Inflammatory macrophage treated with lipopolysaccharide for 1 hour (primary cell): ENCODE measurements around the gene ANK3.

Source experiments
- DNase-seq, 2 donors: peaks; one replicate each; pipeline ENCODE4 v3.0.0-alpha.2; 2020 to 2022

Gene ANK3

DNA sequence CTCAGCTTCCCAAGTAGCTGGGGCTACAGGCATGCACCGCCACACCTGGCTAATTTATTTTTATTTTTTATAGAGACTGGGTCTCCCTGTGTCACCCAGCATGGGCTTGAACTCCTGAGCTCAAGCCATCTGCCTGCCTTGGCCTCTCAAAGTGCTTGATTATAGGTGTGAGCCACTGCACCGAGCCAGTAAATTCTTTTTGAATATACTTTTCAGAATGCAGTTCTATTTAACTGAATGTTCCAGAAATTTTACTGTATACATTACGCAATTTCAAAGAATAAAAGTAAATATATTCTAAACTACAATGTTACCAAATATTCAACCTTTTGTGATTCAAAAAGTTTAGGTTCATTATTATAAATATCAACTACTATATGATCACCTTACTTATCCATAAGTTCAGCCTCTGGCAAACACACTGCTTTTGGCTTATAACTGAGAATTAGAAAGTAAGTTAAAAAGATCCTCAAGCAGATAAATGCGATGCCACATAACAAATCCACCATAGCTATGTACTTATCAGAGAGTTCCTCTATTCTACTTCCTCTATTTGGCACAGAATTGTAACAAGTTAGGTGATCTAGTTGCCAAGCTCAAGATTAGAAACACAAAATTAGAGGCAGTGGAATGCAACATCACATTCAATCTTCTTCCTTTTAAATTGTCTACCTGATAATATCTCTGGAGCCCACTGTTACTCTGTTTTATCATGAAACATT is 118.2 kb downstream of the ANK3 start:
- peak; percentile 16 to 44 for DNase-seq

DNA sequence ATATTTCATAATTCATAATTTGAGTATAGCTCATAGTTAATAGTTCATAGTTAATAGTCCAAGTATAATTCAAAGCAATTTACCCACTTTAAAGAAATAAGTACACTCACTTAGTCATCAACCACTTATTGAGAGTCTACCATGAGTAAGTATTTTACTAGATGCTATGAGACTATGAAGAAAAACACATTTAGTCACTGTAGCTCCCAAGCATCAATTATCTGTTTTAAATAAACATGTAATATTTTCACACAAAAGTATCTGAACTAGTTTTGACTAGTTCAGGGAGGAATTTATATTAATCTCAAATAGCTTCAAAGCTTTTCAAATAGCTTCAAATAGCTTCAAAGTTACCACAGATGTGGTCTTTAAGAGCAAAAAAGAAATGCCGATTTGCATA is 119.2 kb downstream of the ANK3 start:
- DNase-seq = no peak

DNA sequence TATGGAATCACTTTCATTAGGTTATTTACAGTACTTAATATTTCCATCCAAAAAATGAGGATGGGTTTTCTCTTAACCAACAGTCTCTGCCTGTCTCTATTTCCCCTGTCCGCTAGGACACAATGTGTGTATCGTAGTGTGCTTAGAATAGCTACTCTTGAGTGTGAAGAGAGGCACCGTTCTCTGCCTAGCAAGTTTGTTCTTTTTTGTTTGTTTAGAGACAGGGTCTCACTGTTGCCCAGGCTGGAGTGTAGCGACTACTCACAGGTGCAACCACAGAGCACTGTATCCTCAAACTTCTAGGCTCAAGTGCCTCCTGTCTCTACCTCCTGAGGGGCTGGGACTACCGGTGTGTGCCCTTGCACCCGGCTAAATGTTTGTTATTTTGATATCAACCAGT is 121.9 kb downstream of the ANK3 start:
- no peak for DNase-seq

DNA sequence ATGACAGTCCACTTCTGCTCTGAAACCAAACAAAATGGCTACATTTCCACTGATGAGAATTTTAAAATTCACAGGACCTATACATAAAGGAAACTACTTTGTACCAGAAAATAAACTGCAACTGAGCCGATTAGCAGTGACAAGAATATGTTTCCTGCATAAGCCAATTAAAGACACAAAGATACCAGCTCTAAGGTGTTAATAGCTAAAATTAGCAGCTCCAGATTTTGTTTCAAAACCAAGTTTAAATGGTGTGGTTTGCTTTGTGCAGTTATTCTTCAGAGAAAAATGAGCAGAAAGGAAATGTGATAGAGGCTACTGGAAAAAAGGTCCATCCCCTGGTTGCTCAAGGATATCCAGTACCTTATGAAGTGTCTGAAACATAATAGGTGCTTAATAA is 123.2 kb downstream of the ANK3 start:
- DNase-seq = no peak

DNA sequence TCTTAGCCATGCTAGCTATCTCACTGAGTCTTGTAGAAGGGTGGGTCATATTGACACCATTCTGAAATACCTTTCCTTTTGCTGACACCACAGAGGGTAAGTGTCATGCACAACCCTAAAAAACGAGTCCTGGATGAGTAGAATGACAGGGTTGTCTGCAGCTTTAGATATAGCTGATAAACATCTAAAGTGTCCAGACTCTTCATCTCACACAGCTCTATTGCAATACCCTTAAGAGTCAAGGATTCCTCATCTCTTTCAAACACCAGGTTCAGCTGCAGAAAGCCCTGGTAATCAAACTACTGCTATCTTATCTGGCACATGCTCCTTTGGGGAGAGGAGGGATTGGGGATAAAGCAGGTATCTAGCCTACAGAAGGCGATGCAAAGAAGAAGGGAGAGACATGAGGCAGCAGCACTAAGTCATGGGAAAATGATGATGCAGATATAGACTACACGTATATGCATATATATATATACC is 127.0 kb downstream of the ANK3 start:
- no peak for DNase-seq

DNA sequence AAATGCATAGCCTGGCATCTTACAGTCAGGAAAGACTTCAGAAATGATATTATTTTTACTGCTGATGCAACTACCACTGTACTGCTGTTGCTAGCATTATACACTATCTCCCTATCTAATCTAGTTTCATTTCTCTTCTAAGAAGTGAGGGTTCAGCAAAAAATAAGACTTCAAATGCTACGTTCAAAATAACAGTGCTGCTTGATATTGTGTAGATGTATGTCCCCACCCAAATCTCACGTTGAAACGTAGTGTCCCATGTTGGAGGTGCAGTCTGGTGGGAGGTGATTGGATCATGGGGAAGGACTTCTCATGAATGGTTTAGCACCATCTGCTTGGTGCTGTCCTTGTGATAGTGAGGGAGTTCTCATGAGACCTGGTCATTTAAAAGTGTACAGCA is 129.4 kb downstream of the ANK3 start:
- DNase-seq = no peak

DNA sequence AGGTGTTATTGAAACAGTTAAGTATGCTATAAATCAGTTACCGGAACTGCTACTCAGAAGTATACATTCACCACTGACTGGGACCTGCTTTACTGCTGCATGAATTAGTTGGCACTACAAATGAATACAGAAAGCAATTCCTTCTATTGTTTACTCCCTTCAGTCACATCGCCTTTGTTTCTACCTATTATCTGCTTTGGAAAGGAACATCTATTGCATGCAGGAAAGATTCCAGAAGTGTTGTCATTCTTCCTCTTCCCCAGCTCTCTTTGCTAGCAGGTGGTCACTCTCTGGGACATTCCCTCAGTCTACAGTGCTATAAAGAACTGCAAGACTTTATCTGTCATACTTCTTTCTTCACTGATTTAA is 131.3 kb downstream of the ANK3 start:
- no peak for DNase-seq

DNA sequence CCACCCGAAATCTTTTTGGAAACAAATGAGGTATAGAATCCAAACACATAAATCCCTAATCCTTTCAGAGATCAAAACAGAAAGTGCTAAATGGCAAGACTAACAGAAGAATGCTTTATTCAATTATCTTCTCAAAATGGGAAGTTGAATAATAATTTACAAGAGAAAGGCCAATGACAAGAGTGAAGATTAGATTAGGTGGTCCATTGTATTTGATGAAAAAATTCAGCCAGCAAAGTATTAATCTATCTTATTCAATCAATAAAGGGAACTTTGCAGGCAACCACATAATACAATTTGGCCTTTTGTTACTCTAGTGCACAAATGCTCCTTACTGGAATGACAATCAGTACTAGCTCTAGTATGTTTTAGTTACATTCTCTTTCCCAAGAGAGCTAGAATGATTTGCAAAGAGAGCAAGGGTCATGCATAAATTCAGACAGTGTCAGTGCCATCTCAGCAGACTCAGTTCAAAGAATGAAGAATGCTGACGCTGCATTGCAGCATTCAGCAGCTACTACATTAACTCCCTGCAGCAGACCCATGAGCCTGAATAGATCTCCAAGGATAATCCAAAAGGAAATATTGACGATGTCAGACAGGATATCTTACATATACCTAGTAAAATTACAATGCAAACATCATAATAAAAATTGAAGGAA is 131.8 kb downstream of the ANK3 start:
- DNase-seq = no peak

DNA sequence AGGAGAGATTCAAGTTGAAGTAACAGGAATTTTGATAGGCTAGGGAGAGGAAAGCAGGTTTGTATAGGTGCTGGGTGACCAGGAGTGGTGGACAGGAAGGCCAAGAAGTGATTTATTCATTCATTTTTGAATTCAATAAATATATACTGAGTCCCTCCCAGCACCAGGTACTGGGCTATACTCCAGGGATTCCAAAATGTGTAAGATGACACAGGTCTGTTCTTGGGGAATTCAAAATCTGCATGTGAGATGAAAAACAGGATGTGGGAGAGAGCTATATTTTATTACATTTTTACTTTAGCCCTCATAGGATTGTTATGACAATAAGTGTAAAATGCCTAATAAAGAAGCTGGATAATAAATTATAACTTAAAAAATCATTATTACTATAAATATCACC is 134.9 kb downstream of the ANK3 start:
- no peak for DNase-seq

DNA sequence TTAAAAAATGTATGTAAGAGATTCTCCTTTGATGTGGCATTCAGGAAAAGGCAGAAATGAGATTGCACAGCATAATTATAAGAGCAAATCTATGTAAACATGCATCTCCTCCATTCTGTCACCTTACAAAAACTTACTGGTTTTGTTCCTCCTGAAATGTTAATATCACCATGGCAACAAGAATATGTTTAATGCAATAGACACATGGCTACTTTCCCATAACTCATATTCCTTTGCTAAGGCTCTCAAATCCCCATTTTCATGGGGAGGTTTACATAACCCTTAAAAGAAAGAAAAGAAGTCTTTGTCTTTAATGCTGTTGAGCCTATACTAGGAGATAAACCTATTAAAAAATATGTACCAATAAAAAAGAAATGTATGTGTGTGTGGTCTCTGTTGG is 136.2 kb downstream of the ANK3 start:
- no peak for DNase-seq

DNA sequence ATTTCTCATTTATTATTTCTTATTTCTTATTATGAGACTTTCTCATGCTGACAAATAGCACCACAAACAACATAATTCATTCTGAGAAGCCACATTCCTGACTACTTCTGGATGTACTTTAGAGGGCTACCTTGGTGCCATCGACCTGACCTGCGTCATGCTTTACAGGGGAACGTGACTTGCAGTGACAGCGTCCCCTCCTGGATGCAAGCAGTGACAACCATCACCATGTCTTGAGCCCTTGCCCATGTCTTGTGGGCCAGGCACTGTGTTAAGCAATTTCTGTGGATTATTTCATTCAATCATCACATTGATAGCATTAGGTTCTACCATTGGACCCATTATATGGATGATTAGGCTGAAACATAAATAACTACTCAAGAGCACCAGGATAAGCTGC is 137.0 kb downstream of the ANK3 start:
- DNase-seq = no peak

DNA sequence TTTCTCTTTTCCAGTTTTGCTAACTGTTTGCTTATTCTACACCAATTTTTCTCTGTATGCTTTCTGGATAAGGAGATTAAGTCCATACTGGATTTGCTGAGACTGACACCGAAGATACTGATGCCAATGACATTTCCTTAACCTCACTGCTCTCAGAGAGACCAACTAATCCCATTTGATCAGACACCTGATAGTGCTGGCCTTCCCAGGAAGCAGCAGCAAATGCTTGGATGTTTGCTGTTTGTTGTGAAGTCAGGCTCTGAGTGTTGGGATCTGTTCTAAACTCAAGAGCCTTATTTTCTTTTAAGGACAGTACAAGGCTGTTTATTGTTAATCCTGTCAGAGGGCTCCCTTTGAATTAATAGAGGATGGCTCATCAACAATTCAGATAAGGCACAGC is 143.3 kb downstream of the ANK3 start:
- DNase-seq = no peak

DNA sequence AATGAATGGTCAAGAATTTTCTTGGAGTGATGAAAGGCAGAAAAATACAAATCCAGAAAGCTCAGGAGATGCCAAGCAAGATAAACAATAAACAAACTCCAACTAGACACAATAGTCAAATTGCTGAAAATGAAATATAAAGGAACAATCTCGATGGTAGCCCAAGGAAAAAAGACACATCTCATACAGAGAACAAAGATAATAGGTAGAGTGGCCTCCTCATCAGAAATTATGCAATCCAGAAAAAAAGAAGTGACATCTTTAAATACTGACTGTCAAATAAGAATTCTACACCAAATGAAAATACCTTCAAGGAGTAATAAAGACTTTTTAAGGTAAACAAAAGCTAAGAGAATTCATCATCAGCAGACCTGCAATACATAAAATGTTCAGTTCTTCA is 150.4 kb downstream of the ANK3 start:
- no peak for DNase-seq

DNA sequence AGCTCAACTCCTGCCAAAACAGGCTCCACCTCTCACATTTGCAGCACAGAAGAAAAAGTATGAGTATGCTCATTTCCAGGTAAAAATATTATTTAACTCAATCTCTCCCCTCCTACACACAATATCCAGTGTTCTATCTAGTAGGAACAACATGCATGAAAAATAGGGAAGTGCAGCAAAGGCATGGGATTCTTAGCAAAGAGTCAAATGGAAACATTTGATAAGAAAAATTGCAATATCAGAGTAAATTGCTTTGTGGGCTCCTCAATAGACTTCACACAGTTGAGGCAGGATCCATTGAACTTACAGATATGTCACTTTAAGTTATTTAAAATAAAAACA is 150.9 kb downstream of the ANK3 start:
- DNase-seq = peak in 1 of 2 donors; percentile 17

DNA sequence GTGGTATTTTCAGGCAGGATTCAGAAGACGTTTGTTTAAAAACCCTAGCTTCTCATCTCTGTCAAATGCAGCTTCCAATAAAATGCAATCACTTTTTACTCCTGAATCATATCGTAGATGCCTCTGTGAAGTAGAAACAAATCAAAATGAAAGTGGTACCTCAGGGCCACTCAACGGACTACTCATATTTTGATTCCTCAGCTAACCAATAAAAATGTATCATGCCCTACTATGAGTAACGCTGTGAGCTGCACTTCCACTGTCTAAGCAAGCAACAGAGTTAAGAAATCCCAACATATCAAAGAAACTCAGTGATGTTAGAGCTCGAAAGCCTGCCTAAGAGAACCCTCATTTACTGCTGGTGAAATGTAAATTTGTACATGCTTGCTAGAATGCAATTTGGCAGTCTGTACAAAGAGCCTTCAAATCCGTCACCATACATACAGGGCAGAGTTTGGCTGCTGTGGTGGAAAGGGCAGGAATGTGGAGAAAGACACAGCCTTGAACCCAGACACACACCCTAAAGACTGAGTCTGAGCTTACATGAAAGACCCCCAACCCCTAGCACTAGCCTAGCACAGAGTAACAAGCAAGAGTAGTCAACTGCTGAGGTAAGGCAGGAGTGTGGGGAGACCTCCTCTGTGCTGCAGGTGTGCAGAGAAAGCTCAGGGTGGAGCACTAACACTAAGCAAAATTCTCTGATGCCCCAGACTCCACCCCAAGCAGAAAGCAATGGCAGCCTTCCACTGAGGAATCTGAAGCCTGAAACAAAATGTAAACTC is 151.5 kb downstream of the ANK3 start:
- peak in 1 of 2 donors; percentile 19 for DNase-seq

DNA sequence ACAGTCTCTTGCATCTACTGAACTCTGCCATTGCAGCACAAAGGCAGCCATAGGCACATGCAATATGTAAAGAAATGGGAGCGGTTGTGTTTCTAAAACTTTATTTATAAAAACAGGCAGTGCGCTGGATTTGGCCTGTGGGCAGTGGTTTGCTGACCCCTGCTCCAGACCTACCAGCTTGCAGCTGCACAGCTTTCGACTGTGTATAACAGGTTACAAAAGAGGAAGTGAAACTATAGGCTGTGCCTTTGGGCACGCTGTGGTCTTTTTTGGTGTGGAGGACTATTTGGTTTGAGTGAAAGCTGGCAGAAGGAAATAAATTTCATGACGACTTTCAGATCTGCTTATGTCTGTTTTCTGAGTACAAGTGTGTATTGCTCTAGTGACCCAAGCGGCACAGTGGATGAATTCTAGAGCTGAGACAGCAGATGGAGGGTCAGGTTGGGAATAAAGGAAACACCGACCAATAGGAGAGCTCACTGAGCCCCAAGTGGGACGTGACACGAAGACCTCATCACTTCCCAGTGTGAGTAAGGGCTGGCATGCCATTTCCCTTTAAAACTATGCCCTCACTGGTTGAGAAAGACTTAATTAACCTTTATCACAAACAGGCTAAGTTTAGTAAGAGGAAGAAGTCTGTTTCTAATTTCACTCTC is 152.7 kb downstream of the ANK3 start:
- DNase-seq = peak; percentile 79 to 90

DNA sequence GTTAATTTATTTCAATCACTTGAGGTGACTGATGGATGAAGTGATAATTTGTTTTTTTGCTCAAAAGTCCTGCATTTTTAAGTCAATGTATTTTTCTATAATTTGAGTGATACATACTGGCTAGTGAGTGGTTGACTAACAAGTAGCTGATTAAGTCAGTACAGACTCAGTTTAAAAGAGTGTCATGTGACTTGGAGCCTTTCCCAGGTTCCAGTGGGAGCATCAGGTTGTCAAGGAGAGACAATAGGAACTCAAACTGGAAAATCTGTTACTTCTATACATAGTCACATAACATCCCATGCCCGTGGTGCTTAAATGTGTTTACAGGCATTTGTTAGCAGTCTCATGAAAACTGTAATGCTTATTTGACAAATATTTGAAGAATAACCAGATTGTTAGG is 154.7 kb downstream of the ANK3 start:
- DNase-seq = no peak

DNA sequence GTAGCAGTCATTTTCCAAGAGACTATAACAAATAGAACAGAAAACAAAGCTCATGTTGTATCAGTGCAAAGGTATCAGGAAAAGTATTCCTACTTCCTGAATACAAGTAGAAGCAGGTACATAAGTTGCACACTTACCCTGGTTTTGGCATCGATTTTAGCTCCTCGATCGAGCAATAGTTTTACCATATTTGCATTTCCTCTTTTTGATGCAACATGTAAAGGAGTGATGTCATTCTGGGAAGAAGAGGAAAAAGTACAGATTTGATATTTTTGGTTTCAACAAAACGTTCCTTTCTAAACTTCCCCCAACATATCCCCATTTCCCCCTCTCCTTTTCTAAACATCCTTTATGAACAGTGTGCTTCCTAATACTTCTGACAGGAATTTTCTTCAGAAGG is 155.1 kb downstream of the ANK3 start:
- peak; percentile 61 to 65 for DNase-seq

DNA sequence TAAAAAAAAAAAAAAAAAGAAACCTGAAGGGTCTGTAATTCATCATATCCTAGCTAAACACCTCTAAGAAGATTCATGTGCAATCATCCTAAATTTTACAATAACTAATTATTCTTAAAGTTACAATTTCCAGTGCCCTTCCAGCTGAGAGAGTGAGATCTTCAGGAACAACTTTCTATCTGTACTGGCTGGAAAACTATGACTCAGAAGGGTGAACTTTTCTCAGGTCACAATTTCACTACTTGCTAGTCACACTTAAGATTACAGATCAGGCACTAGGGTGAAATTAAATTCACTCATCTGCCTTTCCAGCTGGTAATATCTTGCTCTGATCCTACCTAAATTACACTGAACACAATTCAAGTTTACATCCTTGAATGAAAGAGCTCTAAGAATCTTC is 158.8 kb downstream of the ANK3 start:
- DNase-seq = no peak

DNA sequence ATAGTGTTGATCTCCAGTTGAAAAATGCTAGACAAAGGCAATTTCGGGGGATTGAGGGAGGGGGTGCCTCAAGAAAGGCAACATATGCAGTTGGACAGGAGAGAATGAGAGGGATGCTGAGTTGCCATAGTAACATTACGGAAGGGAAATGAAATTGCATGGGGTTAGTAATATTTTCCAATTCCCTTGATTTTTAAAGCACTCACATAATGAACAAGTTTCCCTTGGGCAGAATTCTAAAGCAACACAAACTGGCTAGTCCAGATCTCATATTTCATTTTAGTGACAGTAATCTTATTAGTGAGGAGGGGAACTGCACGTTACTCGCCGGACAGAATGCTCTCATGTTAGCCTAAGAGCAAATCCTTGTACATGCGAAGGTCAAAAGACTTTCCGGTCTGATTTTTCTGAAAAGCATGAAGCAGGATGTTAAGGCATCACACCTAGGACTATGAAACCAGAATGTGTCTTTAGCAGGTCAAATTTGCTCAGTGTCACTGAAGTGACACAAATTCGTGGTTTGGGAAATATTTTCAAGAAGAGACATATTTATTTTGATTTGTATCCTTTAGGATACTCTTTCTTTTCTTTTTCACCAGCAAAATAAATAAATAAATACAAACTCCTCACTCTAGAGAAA is 165.5 kb downstream of the ANK3 start:
- no peak for DNase-seq

DNA sequence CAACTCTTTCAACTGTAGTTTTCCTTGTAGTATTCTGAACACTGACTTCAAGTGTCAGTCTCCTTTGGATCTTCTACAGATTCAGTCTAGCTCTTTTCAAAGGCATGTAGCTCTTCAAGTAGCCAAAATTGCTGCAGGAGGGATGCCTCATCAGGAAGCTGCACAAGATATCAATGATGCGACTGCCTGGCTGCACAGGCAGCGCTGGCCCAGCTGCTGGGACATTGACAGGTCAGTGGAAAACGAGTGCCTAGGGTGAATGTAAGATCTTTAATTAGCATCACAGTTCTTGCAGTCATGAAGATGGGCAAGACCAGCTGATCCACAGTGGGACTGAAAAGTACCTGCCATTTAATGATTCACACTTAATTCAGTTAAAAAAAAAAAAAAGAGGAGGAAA is 167.6 kb downstream of the ANK3 start:
- DNase-seq = no peak

DNA sequence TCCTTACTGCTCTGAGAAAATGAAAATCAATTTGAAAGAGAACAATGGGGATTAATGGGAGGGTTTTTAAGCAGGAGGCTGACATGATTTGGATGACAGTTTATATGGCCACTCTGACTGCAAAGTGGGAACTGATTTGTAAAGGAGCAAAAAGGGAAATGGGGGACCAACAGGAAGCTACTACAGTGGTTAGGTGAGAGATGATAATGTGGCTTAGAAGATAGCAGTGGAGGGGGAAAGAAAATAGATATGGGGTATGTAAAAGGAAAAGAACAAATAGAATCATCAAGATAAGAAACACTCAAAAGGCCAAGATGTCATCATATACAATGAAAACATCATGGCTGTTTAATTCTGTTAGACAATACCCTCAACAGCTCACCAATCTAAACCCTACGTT is 177.5 kb downstream of the ANK3 start:
- DNase-seq = no peak
